ENCODE measurements around the gene DGCR8.

Gene DGCR8

DNA sequence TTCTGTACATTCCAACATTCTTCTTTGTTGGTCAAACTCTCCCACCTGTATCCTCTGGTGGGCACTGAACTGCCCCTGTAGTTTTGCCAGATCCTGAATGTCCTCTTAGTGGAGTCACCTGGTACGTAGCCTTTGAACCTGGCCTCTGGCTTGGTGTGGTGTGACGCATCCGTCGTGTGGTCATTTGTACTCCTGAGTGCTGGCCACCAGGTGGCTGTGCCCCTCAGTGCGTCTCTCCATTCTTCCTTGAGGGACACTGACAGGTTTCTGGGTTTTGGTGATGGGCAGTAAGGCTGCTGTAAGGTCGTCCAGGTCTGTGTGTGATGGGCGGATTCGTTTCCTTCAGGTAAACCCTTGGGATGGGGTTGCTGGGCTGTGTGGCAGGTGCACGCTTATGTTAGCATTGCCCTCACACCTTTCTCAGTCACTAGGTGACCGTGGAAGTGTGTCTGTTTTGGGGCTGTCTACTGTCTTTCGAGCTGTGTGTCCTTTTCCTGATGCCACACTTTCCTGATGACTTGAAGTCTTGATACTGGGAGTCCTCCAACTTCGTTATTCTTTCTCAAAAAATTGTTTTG, 22.3 kb downstream of the DGCR8 start:
- TF ChIP-seq, protein P1, sequence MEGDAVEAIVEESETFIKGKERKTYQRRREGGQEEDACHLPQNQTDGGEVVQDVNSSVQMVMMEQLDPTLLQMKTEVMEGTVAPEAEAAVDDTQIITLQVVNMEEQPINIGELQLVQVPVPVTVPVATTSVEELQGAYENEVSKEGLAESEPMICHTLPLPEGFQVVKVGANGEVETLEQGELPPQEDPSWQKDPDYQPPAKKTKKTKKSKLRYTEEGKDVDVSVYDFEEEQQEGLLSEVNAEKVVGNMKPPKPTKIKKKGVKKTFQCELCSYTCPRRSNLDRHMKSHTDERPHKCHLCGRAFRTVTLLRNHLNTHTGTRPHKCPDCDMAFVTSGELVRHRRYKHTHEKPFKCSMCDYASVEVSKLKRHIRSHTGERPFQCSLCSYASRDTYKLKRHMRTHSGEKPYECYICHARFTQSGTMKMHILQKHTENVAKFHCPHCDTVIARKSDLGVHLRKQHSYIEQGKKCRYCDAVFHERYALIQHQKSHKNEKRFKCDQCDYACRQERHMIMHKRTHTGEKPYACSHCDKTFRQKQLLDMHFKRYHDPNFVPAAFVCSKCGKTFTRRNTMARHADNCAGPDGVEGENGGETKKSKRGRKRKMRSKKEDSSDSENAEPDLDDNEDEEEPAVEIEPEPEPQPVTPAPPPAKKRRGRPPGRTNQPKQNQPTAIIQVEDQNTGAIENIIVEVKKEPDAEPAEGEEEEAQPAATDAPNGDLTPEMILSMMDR (IDR thresholded peaks at IDR 0.05), result 0 out of 2 replicates have a peak, but pooled peaks have one; percentile 7
- no peak for TF ChIP-seq ZFX (IDR thresholded peaks at IDR 0.05; ENCODE audit: borderline replicate concordance)
- H3K27ac ChIP-seq, result no peak overlapping the region

DNA sequence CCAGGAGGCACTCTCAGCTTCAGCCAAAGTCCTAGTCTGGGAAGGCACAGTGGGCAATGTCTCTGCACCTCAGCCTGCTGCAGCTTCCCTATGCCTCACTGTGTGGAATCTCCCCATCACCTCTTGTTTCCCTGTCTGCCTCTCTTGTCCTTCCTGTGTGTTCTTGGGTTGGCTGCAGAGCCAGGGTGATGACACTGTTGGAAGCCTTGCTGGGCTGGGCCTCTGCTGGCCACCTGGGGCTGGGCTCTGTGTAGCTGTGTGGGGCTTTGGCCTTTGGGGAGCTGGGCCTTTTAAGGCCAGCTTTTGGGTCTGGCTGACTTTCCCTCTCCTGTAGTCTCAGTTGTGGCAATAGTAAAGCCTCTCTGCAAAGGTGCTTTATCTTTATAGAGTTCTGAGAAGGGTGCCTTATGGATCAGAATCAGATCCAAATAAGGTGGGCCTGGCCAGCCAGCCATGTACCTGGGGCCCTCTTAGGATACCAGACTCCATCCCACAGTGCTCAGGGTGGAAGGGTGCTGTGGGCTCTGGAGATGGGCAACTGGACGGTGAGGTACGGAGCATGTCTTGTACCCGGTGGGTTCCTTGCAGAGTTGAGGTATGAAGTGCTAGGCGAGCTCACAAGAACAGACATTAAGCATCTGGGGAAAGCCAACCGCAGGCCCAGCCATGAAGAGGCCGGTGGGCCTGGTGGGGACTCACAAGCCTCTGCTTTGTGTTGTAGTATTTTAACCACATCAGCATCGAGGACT, 25.6 kb downstream of the DGCR8 start:
- H3K27ac ChIP-seq, result no peak overlapping the region

DNA sequence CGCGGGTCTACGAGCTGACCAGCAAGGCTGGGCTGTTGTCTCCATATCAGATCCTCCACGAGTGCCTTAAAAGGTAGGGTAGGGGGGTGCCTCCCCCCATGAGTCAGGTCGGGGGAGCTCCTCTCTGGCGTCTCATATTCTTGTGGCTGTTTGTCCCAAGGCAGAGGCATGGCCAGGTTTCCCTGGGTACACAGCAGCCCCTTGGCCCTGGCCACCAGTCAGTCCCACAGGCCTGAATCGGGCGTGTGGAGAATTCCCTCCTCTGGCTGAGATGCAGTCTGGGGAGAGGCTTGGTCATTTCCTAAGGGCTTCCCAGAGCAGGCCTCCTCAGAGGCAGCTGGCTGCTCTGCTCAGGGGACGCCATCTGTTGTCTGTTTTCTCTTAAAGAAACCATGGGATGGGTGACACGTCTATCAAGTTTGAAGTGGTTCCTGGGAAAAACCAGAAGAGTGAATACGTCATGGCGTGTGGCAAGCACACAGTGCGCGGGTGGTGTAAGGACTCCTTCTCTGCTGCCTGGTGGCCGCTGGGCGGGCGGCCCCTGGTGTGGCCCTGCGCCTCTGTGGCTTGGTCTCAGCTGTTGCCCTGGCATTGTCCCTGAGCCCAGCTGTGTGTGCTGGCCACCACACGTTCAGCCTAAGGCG, 26.3 kb downstream of the DGCR8 start:
- H3K27ac ChIP-seq, result no peak overlapping the region
- TF ChIP-seq, protein P1 (IDR thresholded peaks at IDR 0.05), result no peak
- no peak for TF ChIP-seq ZFX (IDR thresholded peaks at IDR 0.05; ENCODE audit: borderline replicate concordance)

More for the DNA sequence above, 25.6 kb downstream of the DGCR8 start:
- TF ChIP-seq, protein P1 (IDR thresholded peaks at IDR 0.05), result no peak
- TF ChIP-seq ZFX (IDR thresholded peaks at IDR 0.05; ENCODE audit: borderline replicate concordance), result no peak

DNA sequence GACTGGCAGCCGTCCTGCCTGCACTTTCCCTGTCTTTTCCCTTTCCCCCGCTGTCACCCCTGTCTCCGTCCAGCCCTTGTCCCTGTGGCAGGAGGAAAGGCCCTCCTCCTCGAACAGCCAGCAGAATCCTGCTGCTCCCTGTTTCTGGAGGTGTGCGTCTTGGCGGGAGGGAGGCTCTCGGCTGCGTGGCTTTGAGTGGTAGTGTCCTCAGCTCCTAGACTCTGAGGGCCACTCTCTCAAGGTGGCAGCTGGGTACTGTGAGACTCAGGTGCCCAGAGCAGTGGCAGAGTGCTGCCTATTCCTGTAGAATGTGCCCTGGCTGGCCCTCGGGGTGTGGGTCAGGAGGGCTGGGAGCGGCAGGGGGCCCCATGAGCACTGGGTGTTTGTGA, 26.8 kb downstream of the DGCR8 start:
- no peak for TF ChIP-seq ZFX (IDR thresholded peaks at IDR 0.05; ENCODE audit: borderline replicate concordance)
- TF ChIP-seq, protein P1 (IDR thresholded peaks at IDR 0.05), result no peak
- no peak overlapping the region for H3K27ac ChIP-seq

DNA sequence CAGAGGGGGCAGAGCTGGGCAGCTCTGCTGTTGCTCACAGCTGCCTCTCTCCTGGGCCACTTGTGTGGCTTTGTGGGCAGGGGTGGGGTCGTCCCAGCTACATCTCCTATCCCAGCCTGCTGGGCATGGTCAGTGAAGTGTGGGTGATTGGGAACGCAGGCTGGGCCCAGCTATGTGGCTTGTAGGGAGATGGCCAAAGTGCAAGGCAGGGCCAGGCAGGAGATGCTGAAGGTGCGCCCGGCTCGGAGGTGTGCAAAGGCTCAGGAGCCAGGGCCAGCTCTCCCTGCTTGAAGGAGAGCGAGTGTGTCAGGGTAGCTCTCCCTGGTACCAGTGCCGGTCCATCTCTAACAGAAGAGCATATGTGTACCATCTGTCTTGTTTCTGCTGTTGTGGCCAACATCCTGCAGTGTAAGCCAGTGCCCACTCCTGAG, 27.4 kb downstream of the DGCR8 start:
- H3K27ac ChIP-seq, result no peak overlapping the region
- no peak for TF ChIP-seq ZFX (IDR thresholded peaks at IDR 0.05; ENCODE audit: borderline replicate concordance)
- TF ChIP-seq, protein P1 (IDR thresholded peaks at IDR 0.05), result no peak

DNA sequence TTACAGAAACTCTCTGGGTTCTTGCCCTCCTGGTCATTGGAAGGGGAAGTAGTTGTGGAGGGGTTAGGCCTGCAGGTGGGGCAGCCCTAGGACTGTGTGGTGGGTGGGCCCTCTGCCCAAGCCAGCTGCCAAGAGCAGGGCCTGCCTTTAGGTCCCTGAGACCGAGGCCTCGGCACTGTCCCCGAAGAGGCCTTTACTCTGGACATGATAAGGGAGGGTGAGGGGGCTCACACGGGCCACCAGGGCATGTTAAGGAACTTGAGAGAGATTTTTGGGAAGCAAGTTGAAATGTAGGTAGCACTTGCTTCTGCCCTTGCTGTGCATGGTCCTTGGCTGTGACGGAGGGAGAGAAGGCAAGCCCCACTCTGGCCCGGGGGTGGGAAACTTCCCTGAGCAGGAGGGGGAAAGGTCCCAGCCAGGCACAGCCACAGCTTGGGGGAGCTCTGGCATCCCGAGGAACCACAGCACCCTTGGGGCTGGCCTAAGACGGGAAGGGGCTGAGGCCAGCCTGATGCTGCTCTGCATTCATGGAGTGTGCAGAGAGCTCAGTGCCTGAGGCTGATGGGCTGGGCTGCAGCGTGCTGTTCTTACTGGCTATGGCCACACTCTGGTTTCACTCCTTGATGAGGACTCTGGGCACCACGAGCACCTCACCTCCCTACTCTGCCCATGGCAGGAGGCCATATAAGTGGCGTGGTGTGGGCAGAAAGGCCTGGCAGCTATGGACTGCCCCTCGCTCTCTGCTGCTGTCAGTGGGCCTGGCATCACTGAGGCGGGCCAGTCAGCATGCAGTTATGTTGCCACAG, 28.1 kb downstream of the DGCR8 start:
- TF ChIP-seq ZFX (IDR thresholded peaks at IDR 0.05; ENCODE audit: borderline replicate concordance), result no peak
- TF ChIP-seq, protein P1 (IDR thresholded peaks at IDR 0.05), result no peak
- H3K27ac ChIP-seq, result no peak overlapping the region
